Liver (tissue), 3 donors: ENCODE data around the gene MEP1A.

Experiments used
- HNF4A ChIP-seq, 2 donors: conservative IDR thresholded peaks; 2 replicates each; pipeline ENCODE4 v1.6.1; 2016; ENCODE audit warnings: antibody characterized with exemption in 2 of 2, mild to moderate bottlenecking in 2 of 2
- JUND ChIP-seq, 2 donors: IDR thresholded peaks; 2 replicates each; pipeline ENCODE4 v1.6.1; 2016; ENCODE audit warnings: antibody characterized with exemption in 2 of 2
- RAD21 ChIP-seq, 2 donors: IDR thresholded peaks; 2 replicates each; pipeline ENCODE4 v1.6.1; 2016; ENCODE audit warnings: antibody characterized with exemption in 2 of 2, mild to moderate bottlenecking in 2 of 2
- RXRA ChIP-seq, 2 donors: IDR thresholded peaks; 2 replicates each; pipeline ENCODE4 v1.6.1; 2017 to 2018; ENCODE audit warnings: antibody characterized with exemption in 2 of 2, mild to moderate bottlenecking in 1 of 2
- YY1 ChIP-seq: IDR thresholded peaks from 2 replicates; pipeline ENCODE4 v1.6.1; 2016; ENCODE audit warnings: antibody characterized with exemption, mild to moderate bottlenecking
- TF ChIP-seq, protein P1 (sequence below): IDR thresholded peaks from 2 replicates; pipeline ENCODE4 v1.6.1; 2016; ENCODE audit warnings: antibody characterized with exemption
- TF ChIP-seq, protein P2 (sequence below): IDR thresholded peaks from 2 replicates; pipeline ENCODE4 v1.6.1; 2016; ENCODE audit warnings: antibody characterized with exemption
- TF ChIP-seq, protein P3 (sequence below): fragments of 150-350 bp; IDR thresholded peaks from 2 replicates; pipeline ENCODE4 v1.5.1; 2017; ENCODE audit warnings: improper control_type of control experiment, low read depth, low read length; ENCODE audit not compliant: missing input control
- TF ChIP-seq, protein P4 (sequence below): IDR thresholded peaks from 2 replicates; pipeline ENCODE4 v1.6.1; 2016; ENCODE audit warnings: antibody characterized with exemption, mild to moderate bottlenecking
- TF ChIP-seq, protein P5 (sequence below): IDR thresholded peaks from 2 replicates; pipeline ENCODE4 v1.6.1; 2016; ENCODE audit warnings: antibody characterized with exemption
- donor health status: healthy.
- donor health status: healthy.

DNA sequence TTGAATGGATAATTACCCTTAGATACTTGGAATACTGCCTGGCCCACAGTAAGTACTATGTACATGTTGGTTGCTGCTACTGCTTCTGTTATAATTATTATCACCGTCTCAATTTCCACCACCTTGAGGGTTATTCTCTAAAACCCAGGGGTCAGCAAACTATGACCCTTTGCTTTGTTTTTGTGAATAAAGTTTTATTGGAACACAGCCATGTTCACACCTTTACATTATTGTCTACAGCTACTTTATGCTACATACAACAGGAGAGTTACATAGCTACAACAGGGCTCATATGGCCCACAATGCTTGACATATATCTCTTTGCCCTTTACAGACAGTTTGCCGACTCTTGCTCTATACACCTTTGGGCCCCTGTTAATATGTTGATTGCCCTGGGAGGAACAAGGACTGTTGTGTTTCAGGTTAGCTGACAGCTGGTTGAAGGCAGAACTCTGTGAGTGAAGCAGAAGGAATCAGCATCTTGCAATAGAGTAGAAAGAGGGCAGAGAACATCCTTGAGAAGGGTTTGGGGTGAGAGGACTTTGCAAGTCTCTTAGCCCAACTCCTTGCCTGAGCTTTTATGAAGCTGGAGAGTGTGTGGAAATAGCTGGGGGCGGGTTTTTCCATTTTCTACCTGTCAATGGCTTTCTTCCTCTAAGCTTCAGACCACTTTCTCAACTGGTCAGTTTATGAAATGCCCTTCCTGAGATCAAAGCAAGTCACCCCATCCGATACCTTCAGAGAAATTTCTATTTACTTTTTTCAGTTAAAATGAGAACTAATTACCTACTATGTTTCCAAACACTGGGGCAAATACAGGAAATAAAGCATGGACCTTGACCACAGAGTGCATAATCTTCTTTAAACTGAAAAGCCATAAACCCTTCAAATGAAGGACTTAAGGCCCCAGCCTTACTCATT lies 3.5 kb upstream of the MEP1A start:
- no peak for TF ChIP-seq JUND (IDR thresholded peaks at IDR 0.05)
- TF ChIP-seq, protein P1, sequence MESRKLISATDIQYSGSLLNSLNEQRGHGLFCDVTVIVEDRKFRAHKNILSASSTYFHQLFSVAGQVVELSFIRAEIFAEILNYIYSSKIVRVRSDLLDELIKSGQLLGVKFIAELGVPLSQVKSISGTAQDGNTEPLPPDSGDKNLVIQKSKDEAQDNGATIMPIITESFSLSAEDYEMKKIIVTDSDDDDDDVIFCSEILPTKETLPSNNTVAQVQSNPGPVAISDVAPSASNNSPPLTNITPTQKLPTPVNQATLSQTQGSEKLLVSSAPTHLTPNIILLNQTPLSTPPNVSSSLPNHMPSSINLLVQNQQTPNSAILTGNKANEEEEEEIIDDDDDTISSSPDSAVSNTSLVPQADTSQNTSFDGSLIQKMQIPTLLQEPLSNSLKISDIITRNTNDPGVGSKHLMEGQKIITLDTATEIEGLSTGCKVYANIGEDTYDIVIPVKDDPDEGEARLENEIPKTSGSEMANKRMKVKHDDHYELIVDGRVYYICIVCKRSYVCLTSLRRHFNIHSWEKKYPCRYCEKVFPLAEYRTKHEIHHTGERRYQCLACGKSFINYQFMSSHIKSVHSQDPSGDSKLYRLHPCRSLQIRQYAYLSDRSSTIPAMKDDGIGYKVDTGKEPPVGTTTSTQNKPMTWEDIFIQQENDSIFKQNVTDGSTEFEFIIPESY: no peak
- TF ChIP-seq, protein P2, sequence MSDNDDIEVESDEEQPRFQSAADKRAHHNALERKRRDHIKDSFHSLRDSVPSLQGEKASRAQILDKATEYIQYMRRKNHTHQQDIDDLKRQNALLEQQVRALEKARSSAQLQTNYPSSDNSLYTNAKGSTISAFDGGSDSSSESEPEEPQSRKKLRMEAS: no peak
- TF ChIP-seq, protein P3, sequence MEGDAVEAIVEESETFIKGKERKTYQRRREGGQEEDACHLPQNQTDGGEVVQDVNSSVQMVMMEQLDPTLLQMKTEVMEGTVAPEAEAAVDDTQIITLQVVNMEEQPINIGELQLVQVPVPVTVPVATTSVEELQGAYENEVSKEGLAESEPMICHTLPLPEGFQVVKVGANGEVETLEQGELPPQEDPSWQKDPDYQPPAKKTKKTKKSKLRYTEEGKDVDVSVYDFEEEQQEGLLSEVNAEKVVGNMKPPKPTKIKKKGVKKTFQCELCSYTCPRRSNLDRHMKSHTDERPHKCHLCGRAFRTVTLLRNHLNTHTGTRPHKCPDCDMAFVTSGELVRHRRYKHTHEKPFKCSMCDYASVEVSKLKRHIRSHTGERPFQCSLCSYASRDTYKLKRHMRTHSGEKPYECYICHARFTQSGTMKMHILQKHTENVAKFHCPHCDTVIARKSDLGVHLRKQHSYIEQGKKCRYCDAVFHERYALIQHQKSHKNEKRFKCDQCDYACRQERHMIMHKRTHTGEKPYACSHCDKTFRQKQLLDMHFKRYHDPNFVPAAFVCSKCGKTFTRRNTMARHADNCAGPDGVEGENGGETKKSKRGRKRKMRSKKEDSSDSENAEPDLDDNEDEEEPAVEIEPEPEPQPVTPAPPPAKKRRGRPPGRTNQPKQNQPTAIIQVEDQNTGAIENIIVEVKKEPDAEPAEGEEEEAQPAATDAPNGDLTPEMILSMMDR: no peak
- TF ChIP-seq YY1: no peak
- TF ChIP-seq, protein P4, sequence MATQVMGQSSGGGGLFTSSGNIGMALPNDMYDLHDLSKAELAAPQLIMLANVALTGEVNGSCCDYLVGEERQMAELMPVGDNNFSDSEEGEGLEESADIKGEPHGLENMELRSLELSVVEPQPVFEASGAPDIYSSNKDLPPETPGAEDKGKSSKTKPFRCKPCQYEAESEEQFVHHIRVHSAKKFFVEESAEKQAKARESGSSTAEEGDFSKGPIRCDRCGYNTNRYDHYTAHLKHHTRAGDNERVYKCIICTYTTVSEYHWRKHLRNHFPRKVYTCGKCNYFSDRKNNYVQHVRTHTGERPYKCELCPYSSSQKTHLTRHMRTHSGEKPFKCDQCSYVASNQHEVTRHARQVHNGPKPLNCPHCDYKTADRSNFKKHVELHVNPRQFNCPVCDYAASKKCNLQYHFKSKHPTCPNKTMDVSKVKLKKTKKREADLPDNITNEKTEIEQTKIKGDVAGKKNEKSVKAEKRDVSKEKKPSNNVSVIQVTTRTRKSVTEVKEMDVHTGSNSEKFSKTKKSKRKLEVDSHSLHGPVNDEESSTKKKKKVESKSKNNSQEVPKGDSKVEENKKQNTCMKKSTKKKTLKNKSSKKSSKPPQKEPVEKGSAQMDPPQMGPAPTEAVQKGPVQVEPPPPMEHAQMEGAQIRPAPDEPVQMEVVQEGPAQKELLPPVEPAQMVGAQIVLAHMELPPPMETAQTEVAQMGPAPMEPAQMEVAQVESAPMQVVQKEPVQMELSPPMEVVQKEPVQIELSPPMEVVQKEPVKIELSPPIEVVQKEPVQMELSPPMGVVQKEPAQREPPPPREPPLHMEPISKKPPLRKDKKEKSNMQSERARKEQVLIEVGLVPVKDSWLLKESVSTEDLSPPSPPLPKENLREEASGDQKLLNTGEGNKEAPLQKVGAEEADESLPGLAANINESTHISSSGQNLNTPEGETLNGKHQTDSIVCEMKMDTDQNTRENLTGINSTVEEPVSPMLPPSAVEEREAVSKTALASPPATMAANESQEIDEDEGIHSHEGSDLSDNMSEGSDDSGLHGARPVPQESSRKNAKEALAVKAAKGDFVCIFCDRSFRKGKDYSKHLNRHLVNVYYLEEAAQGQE: no peak
- TF ChIP-seq, protein P5, sequence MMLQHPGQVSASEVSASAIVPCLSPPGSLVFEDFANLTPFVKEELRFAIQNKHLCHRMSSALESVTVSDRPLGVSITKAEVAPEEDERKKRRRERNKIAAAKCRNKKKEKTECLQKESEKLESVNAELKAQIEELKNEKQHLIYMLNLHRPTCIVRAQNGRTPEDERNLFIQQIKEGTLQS: no peak
- TF ChIP-seq RAD21 (IDR thresholded peaks at IDR 0.05): no peak
- no peak for TF ChIP-seq RXRA (IDR thresholded peaks at IDR 0.05)
- no peak for TF ChIP-seq HNF4A (conservative IDR thresholded peaks at IDR 0.05)
